HG03175 (cell line): Measurements from ENCODE around the gene ECT2.
"Not testable (repeated sequence)": the region's sequence is repeated elsewhere in the genome, so short reads cannot be mapped to it uniquely, and the experiment has no call there.

Experiments
- ATAC-seq: cut with Tn5 transposase; IDR thresholded peaks from one replicate; pipeline ENCODE4 v1.9.1; 2021; ENCODE audit warnings: mild to moderate bottlenecking, moderate library complexity; ENCODE audit not compliant: unreplicated experiment

ECT2 gene

DNA sequence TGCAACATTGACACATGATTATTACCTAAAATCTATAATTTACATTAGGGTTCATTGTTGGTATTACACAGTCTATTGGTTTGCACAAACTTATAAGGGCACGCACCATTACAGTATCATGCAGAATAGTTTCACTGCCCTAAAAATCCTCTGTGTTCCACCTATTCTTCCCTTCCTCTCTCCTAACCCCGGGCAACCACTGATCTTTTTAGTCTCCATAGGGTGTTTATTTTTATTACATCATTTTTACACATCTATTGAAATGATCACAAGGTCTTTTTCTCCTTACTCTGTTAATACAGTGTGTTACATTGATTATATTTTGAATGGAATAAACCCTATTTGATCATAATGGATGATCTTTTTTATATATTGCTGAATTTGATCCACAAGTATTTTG, 15.5 kb upstream of the ECT2 start:
- no peak for ATAC-seq

DNA sequence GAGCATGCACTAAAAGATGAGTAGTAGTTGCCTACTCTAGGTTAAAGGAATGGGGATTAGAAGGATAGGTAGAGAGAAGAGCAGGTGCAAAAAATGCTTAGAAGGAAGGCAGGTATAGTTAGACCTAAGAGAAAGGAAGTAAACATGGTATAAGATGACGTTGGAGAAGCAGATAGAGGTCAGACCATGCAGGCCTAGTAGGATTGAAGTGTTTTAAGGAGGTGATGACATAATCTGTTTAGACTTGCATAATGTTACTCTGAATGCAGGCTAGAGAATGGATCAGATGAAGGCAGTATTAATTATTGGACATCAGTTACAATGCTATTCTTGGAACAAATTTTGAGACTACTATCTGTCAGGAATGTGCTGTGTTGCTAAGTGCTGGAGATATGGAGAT, 11.1 kb upstream of the ECT2 start:
- ATAC-seq: no peak

DNA sequence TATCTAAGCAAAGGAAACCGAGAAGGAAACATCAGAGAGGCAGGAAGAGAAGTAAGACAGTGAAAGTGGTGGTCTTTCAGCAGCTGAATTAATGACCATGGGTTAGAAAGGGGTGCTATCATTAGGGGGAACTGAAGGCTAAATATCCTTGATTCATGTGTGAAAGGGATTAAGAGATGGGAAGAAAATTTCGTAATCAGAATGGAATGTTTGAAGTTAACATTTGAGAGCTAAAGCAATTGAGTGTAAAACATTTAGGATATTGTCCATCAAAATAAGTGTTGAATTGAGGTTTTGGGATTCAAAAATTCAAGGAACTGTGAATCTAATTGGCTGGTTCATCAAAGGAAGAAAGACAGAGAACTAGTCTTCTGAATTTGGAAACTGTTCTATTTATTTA, 4.1 kb upstream of the ECT2 start:
- no peak for ATAC-seq

DNA sequence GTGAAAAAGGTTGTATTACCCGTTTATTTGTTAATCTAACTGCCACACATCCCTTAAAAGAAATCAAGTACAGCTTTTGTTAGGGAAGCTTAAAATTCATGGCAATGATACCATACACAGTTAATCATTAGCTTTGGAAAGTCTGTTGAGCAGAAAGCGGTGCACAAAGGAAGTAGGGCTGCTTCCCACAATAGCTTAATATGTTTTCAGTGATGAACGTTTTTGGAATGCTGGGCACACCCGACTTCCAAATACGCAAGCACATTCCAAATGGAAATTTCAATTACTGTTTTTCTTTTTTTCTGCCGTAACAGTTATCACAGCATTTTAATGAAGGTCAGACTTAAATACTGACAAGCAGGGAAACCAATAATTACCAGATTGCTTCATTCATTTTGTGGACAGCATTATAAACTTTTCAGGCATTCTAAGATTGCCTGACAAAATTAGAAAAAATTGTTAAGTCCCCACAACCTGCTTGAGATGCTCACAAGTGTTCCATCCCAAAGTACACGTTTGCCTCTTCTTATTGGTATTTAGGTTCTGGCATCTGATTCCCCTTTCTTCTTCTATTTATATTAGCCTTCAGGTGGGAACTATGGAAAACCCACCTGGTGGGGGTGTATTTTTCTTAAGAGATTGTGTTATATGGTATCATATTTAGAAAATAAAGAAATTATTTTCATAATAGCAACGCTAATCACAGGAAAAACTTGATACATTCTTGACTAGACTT, 1.1 kb upstream of the ECT2 start:
- no peak for ATAC-seq

DNA sequence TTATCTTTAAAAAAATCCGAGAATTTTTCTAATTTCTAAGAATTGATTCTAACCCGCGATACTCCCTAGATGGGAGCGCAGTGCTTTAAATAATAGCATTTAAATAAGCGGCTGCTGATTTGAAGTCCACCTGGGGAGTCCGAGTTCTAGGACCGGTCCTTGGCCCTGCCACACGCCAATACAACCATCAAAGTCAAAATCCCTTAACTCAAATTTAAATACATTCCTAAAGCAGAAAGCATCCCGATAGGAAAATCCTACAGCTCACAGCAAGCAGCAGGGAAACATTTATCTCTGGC, 508 bp upstream of the ECT2 start:
- no peak for ATAC-seq

DNA sequence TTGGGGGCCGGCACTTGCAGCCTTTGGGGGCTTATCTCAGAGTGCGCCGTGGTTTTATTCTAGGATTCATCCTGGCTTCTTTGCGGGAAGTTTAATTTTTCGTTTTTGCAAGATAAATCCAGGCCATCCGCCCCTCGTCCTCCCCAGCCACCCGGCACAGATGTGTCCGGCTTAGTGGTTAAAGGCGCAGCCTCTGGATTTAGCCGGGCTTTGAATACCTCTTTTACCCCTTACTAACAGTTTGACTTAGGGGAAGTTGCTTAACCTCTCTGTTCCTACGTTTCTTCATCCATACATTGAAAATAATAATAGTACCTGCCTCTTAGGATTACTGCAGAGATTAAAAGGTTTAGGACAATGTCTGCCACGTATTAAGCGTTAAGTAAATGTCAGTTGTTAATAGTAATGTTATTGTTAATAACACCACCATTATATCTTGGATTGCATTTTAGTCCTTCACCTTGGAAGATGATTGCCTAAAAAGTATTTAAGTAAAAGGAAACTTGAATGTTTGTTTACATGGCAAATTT, 714 bp downstream of the ECT2 start:
- ATAC-seq: peak; percentile 6

DNA sequence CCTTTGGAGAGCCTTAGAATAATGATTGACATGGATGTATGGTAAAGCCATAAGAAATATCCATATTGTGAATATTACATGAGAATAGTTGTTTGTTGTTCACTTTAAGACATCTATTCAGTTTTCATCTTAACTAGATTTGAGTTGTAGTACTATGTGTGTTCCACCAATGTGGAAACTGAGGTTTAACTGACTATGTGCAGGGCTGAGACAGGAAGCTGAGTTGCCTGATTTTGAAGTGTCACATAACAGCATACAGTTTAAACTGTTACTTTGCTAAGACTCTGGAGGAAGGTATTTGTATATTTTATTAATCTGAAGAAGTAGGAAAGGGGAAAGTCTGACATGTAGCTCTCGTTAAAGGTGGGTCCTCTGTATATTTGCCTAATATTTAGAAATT, 2.1 kb downstream of the ECT2 start:
- no peak for ATAC-seq

DNA sequence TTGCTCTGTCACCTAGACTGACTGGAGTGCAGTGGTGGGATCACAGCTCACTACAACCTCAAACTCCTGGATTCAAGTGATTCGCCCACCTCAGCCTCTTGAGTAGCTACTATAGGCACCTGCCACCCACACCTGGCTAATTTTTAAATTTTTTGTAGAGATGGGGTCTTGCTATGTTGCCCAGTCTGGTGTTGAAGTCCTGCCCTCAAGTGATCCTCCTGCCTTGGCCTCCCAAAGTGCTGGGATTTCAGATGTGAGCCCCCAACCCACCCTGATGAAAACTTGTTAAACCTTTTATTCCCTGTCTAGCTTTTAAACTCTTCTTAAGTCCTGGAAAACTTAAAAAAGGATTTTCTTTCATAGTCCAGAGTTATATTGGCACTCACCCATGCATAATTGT, 2.6 kb downstream of the ECT2 start:
- no peak for ATAC-seq

DNA sequence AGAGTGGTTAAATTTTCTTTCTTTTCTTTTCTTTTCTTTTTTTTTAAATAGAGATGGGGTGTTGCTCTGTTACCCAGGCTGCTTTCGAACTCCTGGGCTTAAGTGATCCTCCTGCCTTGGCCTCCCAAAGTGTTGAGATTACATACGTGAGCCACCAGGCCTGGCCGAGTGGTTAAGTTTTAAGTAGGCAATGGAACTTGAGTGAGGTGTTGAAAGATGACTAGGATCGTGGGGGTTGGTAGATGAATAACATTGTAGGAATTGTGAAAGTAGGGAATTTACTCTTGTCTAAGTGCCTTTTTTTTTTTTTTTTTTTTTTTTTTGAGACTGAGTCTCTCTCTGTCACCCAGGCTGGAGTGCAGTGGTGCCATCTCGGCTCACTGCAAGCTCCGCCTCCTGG, 9.9 kb downstream of the ECT2 start:
- ATAC-seq: not testable (repeated sequence)

DNA sequence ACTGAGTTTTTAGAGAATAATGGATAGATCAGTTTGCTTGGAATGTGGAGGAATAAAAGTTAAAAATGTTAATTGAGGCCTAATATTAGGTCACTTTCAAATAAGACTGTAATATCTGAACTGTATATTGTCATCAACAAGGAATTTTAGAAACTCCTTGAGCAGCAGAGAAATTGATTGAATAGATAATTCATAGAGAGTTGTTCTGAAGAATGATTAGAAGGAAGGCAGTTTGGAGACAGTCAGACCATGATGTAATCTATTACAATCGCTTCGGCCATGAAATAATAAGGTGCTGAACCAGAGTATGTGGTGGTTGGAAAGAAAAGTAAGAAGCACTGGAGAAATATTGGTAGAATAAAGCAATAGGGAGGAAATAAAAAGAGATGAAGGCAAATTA, 15.7 kb downstream of the ECT2 start:
- ATAC-seq: no peak

DNA sequence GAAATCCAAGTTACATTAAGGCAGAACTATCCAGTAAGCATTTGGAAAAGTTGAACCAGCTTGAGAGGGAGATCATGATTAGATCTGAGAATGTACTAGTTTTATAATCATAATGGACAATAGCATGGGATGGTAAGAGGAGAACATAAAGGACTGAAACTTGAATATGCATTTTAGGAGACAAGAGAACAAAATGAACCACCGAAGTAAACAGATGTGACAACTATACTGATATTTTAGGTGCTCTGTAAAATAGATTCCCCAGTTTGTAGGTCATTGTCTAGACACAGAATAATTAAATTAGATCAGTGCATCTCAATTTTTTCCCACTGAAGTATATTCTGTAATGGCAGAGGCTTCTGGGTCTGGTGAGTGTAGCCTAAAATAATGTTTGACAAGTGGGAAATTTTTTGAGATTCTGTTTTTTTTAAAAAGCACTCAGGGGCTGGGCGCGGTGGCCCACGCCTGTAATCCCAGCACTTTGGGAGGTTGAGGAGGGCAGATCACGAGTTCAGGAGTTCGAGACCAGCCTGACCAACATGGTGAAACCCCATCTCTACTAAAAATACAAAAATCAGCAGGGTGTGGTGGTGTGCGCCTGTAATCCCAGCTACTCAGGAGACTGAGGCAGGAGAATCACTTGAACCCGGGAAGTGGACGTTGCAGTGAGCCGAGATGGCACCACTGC, 16.3 kb downstream of the ECT2 start:
- no peak for ATAC-seq

DNA sequence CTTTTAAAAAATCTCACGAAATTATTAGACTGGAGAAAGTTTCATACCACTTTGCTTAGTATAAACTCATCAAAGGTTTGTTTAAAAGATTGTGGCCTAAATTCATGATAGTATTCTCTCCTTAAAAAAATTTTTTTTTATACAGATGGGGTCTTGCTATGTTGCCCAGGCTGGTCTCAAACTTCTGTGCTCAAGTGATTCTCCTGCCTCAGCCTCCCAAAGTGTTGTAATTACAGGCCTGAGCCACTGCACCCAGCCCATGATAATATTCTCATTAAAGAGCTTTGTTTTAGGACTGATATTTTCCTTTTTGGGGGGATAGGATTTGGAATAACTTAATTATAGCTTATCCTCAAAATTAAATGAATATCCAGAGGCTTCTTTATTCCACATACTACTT, 19.9 kb downstream of the ECT2 start:
- ATAC-seq: no peak

DNA sequence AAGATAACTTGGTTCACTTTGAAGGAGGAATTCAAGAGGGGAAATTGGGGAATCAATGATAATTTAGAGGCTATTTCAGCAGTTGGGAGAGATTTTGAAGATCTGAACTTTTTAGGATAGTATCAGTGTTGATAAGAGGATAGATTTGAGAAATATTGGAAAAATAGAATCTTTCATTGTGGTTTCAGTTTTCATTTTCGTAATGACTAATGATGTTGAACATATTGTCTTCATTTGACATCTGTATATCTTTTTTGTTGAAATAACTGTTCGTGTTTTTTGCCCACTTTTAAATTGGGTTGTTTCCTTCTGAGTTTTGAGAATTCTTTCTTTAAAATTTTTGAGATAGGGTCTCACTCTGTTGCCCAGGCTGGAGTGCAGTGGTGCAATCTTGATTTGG, 21.1 kb downstream of the ECT2 start:
- no peak for ATAC-seq

DNA sequence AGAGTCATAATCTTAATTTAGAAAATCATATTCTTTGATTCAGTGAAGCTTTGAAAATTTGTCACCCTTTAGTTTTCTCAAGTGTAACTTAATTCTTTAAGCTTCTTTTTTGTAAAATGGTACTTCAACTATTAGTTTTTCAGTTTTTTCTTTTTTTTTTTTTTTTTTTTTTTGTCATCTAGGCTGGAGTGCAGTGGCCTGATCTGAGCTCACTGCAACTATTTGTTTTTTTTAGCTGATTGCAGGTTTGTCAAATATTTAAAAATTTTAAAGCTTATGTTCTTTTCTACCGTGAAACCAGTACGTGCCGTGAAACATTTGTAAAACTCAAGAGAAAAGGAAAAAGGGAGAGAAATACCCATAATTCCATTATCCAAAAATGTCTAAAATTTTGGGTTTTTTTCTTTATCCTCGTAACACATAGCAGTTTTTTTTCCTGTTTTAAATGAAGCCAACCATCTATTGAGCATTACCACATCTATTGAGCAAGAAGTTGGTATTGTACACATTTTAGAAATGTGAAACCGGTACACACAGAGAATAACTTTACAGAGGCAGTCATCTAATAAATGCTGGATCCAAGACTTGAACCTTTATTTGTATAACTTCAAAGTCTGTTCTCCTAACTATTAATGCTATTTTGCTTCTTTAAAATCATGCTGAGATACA, 25.7 kb downstream of the ECT2 start:
- no peak for ATAC-seq

DNA sequence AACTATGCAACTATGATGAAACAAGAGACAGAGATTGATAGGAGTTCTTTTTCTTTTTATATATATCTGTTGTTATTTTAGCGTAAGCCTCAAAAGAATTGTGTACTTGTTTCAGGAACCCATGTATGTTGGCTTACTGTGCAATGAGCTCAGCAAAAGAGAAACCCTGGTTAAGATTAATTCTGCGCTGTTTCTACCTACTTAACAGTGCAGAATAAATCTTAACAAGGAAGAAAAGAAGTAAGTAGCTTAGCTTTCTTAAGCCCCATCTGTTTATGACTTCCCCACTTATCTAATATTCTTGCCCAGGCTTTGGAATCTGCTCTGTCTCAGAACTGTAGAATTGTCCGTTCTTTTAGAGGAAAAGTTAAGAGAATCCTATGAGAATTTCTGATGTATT, 27.4 kb downstream of the ECT2 start:
- no peak for ATAC-seq

DNA sequence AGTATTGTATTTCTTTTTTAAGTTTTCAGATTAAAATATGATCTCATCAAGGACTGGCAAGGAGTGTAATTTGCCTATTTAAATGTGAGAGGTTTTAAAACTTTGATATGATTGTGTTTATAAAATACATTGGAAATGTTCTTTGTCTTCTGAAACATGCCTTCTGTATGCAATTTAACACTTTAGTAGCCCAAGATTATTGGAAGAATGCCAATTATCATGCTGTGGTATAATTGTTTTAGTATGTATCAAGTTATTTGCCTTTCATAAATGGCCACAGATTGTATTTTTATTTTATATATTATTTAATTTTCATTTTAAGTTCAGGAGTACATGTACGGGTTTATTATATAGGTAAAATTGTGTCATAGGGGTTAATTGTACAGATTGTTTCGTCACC, 31.7 kb downstream of the ECT2 start:
- no peak for ATAC-seq

DNA sequence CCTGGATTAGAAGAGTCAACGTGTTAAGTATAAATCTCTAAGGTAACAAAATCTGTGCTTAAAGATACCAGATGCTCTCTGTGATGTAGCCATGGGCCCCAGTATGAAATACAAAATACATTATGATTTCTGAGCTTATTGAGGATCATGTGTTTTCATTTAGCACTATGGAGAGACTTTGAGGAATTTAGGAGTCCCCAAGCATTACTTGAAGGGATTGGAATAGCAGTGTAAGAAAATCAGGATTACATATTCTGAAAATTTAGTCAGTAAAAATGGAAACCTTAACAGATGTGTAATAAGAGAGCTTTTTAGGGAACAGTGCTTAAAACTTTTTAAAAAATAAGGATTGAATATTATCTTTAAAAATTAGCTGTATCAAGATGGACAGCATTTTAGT, 35.5 kb downstream of the ECT2 start:
- ATAC-seq: no peak

DNA sequence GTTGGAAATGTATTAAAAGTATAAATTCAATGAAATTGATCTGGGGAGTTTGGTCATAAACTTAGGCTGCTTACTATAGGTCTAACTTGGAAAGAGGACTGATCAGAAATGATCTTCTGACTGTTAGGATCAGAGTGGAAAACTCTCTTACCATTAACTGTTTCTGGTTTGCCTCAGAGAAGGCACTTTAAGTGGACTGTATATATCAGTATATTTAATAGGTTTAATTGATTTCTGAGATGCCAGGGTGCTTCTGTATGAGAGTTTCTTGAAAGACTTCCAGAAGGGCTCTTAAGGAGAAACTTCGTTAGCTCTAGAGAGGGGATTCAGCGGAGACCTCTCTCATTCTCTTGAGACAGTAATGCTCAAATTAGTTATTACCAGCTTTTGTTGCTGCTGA, 36.5 kb downstream of the ECT2 start:
- no peak for ATAC-seq

DNA sequence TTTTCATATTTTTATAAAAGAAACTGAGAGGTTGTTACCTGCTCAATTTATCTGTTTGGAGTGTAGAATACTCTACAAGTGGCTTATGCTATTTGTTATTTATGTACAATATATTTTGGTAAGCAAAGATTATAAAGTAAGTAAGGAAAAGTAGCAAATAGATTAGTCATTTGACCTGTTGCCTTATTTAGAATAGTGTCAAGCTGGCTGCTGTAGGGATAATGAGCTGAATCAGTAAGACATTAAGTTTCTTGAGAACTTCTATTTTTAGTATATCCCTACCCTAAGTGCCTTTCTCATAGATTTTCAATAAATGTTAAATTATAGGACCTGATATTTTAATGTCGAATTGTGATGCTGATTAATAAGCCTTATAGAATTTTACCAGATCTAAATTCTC, 37.2 kb downstream of the ECT2 start:
- no peak for ATAC-seq

DNA sequence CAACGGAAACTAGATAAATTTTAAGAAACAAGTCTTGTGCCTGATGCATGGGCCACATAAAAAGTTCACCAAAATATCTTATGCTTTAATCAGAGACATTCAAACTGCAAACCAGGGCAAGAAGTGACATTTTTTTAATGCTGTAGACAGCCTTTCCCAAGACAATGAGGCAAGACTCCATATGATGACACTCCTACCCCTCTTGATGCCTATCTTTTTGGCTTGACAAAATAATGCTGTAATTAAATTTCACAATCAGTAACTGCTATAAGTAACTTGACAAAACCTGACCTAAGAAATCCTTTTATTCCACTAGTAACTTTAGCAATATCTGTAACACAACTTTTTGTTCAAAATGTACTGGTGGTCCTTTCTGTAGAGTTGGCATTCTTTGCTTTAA, 48.7 kb downstream of the ECT2 start:
- ATAC-seq: no peak

DNA sequence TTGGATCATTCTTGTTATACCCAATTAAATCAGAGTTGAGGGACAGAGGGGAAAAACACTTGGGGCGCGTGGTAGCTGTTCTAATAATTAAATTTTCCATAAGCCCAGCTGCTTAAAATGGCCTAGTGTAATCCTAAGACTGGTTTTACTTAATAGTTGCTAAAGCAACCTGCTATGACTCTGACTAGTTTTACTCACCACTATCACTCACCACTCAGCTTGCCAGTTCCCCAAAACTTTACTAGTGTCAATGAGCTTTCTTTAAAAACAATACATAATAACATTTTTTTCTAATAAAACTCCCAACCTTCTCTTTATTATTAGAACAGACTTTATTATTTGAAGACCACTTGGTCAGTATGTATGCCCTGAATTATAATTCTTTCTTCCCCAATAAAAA, 49.6 kb downstream of the ECT2 start:
- ATAC-seq: no peak

DNA sequence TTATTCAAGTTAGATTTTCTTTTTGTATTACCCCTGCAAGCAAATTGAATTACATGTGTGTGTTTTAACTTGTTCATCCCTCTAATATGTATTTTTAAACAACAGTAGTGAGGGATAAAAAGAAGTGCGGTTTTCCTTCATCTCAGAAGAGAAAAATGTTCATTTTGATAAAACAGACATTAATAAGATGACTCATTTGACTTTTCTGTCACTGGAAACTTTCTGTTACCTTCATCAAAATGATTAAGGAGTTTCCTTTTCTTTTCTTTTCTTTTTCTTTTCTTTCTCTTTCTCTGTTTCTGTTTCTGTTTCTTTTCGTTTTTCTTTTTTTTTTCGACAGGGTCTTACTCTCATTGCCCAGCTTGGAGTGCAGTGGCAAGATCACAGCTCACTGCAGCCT, 53.0 kb downstream of the ECT2 start:
- no peak for ATAC-seq
